ENCODE data around the gene BTBD7.

DNA sequence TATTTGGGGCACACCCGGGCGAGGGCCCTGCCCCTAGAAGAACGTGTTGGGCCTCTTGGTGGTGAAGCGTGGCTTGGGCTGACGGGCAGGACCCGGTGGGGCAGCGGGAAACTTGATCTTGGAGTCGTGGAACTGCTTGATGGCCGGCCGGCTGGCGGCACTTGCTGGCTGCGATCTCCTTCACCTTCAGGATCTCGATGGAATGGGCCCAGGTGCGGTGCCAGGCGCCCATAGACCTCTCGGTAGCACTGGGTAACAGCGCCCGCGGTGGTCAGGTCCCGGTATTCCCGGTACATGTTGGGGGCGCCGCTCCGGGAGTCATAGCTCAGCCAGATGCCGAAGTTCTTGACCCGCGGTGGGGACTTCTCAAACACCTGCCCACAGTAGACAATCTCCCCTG, 109.3 kb downstream of the BTBD7 start:
- TF ChIP-seq POLR2A (IDR thresholded peaks at IDR 0.05) (no peak), EP300 (IDR thresholded peaks at IDR 0.05) (no peak)
- TF ChIP-seq, protein P1, sequence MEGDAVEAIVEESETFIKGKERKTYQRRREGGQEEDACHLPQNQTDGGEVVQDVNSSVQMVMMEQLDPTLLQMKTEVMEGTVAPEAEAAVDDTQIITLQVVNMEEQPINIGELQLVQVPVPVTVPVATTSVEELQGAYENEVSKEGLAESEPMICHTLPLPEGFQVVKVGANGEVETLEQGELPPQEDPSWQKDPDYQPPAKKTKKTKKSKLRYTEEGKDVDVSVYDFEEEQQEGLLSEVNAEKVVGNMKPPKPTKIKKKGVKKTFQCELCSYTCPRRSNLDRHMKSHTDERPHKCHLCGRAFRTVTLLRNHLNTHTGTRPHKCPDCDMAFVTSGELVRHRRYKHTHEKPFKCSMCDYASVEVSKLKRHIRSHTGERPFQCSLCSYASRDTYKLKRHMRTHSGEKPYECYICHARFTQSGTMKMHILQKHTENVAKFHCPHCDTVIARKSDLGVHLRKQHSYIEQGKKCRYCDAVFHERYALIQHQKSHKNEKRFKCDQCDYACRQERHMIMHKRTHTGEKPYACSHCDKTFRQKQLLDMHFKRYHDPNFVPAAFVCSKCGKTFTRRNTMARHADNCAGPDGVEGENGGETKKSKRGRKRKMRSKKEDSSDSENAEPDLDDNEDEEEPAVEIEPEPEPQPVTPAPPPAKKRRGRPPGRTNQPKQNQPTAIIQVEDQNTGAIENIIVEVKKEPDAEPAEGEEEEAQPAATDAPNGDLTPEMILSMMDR (IDR thresholded peaks at IDR 0.05): no peak

Measured in ovary (tissue), 3 donors.